Measurements from ENCODE around the gene KYNU. TPM values are rescaled to one million over a fixed set of nuclear protein-coding genes. Genes with fewer than 3 reads are reported as not detected.

KYNU gene
- total and polyA plus RNA-seq, 11 donors = 0.38 to 14.0 (median 0.77) TPM

DNA sequence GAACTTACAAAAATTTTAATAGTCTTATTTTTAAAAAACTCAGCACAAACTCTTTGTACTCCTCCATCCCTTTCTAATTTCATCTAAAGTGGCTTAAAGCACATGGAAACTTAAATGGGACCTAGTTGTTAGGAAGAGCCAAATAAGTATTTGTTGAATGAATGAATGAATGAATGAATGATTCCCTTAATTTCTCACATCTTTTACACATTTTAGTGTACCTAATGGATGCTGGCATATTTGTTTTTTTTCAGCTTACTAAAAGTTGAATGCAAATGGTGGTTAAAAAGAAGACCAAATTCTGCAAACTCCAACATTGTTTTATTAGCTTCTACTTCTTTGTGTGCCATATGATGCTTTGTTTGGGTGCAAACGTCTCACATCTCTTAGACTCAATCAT, 89.6 kb downstream of the KYNU start:
- Histone ChIP-seq H3K4me1 (no peaks in the 10 kb centered on the region), H3K4me3 (no peak overlapping the region)
- no peak for DNase-seq

DNA sequence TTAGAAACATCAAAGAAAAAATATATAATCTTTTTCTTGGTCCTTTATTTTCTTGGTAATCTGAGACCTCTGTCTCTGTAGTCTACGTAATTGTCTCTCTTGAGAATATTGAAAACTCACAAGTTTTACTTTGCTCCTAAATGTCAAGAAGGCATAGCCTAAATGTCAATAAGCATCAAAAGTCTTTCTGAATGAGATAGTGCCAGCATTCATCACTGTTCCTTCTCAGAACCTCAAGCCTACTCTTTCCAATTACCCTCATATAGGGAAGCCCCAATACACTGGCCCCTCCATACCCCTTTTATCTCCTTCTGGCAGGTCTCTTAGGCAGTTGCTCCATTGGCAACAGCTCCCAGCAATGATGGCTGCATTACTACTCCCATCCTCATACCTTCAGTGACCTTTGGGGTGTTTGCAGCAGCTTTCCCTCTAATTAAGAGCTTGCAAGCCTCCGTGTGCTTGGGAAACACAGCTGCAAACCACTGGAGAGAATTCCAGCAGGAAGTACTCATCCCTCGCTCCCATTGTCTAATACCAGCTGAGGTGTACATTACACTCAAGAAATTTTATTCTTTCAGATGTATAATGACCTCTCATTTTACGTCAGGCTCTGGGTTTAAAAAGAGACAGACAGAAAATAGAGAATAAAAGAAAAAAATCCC, 95.8 kb downstream of the KYNU start:
- no peak overlapping the region for H3K27ac ChIP-seq
- no peak for DNase-seq
- peaks cover 0 to 4% (median 0%) of the 10 kb centered on the region in 9 donors for H3K36me3 ChIP-seq
- H3K9me3 ChIP-seq = no peaks in the 10 kb centered on the region
- H3K4me1 ChIP-seq = peaks cover 0 to 5% (median 0%) of the 10 kb centered on the region in 12 donors
- ATAC-seq = no peak
- no peaks in the 10 kb centered on the region for H3K27me3 ChIP-seq
- intact Hi-C loops (cut with DNase I) = no loop called here
- TF ChIP-seq, protein P1, sequence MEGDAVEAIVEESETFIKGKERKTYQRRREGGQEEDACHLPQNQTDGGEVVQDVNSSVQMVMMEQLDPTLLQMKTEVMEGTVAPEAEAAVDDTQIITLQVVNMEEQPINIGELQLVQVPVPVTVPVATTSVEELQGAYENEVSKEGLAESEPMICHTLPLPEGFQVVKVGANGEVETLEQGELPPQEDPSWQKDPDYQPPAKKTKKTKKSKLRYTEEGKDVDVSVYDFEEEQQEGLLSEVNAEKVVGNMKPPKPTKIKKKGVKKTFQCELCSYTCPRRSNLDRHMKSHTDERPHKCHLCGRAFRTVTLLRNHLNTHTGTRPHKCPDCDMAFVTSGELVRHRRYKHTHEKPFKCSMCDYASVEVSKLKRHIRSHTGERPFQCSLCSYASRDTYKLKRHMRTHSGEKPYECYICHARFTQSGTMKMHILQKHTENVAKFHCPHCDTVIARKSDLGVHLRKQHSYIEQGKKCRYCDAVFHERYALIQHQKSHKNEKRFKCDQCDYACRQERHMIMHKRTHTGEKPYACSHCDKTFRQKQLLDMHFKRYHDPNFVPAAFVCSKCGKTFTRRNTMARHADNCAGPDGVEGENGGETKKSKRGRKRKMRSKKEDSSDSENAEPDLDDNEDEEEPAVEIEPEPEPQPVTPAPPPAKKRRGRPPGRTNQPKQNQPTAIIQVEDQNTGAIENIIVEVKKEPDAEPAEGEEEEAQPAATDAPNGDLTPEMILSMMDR (IDR thresholded peaks at IDR 0.05) = no peak
- TF ChIP-seq POLR2A (IDR thresholded peaks at IDR 0.05) = no peak
- whole genome bisulfite sequencing, 4 donors = 54 to 67% (median 61%) methylated on average over 4 of the region's 4 CpGs
- no peak overlapping the region for H3K4me3 ChIP-seq

More for the DNA sequence above, 89.6 kb downstream of the KYNU start:
- peaks cover 0 to 11% (median 0%) of the 10 kb centered on the region in 9 donors for H3K36me3 ChIP-seq
- H3K9me3 ChIP-seq = peaks cover 0 to 14% (median 0%) of the 10 kb centered on the region in 12 donors
- 35 to 53% (median 47%) methylated on average over 1 of the region's 1 CpG for WGBS, 4 donors
- H3K27me3 ChIP-seq = no peaks in the 10 kb centered on the region
- intact Hi-C loops (cut with DNase I) = no loop called here
- H3K27ac ChIP-seq = no peak overlapping the region
- TF ChIP-seq POLR2A (IDR thresholded peaks at IDR 0.05) = no peak
- TF ChIP-seq, protein P1 (IDR thresholded peaks at IDR 0.05) = no peak
- ATAC-seq = no peak

DNA sequence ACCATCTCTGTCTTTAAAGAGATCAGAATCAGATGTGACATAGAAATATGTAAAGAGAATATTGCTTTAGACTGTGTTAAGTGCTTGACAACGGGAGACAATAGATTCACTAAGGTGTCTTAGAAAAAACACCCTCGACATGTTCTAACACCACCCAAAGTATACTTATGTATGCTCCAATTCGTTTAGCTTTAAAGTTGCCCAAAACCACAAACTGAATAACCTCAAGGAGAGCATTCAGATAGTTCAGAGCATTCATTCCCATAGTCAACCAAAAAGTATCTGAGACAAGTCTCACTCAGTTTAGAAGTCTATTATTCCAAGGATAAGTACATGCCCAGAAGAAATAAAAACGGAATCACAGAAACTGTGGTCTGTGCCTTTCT, 96.4 kb downstream of the KYNU start:
- Histone ChIP-seq H3K4me1 (peaks cover 0 to 5% (median 0%) of the 10 kb centered on the region in 12 donors), H3K27ac (no peak overlapping the region), H3K9me3 (no peaks in the 10 kb centered on the region), H3K4me3 (no peak overlapping the region), H3K36me3 (no peaks in the 10 kb centered on the region), H3K27me3 (no peaks in the 10 kb centered on the region)
- intact Hi-C loops (cut with DNase I) = no loop called here
- WGBS, 4 donors = 38 to 48% (median 43%) methylated on average over 4 of the region's 4 CpGs
- no peak for DNase-seq
- TF ChIP-seq, protein P1 (IDR thresholded peaks at IDR 0.05) = no peak
- no peak for TF ChIP-seq POLR2A (IDR thresholded peaks at IDR 0.05)
- no peak for ATAC-seq

DNA sequence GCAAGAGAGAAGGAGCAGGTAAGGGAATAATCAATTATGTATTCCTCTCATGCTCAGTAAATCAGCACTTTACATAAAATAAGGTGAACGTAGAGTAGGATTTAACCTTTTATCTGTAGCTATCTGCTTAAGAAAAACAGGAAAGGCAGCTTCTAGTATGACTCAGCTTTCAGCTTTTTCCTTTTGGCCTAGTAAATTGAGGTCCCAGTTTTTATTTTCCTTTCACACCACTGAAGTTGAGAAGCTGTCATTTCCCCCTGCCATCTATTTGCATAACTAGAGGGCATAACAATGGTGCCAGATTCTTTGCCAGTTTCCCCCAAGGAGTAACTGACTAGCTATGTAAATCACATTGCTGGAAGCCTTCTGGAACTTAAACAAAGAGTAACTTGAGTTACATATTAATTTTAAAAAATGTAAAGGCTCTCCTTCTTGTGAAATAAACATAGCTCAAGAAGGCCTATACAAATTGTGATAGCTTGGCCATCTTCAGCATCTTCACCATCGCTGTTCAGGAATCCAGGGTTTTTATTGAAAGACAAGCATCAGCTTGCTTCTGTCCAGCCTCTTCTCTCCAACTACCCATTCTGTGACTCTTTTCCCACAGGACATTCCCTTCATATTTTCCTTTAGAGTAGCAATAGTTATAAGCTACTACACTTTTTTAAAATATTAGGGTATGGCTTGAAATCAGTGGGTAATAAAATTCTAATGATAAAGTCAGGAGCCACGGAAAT, 97.0 kb downstream of the KYNU start:
- Histone ChIP-seq H3K4me1 (peaks cover 0 to 5% (median 0%) of the 10 kb centered on the region in 12 donors), H3K4me3 (no peak overlapping the region), H3K9me3 (no peaks in the 10 kb centered on the region), H3K36me3 (no peaks in the 10 kb centered on the region), H3K27ac (no peak overlapping the region), H3K27me3 (no peaks in the 10 kb centered on the region)
- intact Hi-C loops (cut with DNase I) = loop anchor here in 3 of 10 donors (5.0 kb wide), 2 partner anchors 177 to 292 kb away; no protein-coding TSS in a partner anchor
- DNase-seq = no peak
- TF ChIP-seq POLR2A (IDR thresholded peaks at IDR 0.05) = no peak
- TF ChIP-seq, protein P1 (IDR thresholded peaks at IDR 0.05) = no peak
- 61 to 69% (median 65%) methylated on average over 3 of the region's 3 CpGs for WGBS, 4 donors
- ATAC-seq = no peak
